ENCODE results near the gene ARSI.

The ARSI gene

DNA sequence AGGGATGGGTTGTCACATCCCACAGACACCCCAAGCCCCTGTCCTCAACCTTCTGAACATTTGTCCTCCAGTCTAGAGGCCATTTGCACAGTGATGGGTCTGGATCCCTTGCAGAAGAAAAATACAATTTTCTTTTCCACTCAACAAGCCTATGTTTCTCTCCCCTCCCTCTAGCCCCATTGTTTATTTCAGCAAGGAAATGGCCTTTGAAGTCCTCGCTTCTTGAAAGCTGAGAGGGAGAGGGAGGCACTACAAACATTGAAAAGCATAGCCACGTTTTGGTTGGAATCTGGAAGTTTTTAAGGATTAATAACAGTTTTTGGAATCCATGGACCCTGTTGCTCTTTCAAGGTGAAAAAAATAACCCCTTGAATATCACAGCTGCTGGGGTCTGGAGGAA lies 24.0 kb upstream of the ARSI start:
- DNase-seq = no peak

- no peak for DNase-seq
Observed at GRCh38 chr5:150325426-150325825, 22.7 kb upstream of the ARSI start.

DNA sequence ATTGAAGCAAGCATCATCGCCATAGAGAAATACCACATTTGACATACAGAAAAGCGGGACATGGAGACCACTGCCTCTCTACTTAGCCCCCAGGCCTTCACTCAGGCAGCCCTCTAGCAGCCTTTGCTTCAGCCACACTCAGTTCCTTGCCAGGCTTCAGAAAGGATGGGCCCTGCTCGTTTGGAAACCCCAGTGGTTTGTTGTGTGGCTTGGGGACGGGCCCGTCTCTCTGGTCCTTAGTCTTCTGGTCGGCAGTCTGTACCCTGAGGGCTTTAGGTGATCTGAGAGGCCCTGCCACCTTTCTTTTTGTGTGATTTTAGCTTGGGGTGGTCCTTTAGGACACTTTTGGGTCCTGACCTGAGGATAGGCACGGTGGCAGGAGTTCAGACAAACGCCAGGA lies 21.1 kb upstream of the ARSI start:
- no peak for DNase-seq

- no peak for DNase-seq
Observed at GRCh38 chr5:150323092-150323491, 20.4 kb upstream of the ARSI start.

- DNase-seq = no peak
Observed at GRCh38 chr5:150322202-150322601, 19.5 kb upstream of the ARSI start.

GRCh38 chr5:150321784-150322183 lies 19.1 kb upstream of the ARSI start:
- DNase-seq = no peak

DNA sequence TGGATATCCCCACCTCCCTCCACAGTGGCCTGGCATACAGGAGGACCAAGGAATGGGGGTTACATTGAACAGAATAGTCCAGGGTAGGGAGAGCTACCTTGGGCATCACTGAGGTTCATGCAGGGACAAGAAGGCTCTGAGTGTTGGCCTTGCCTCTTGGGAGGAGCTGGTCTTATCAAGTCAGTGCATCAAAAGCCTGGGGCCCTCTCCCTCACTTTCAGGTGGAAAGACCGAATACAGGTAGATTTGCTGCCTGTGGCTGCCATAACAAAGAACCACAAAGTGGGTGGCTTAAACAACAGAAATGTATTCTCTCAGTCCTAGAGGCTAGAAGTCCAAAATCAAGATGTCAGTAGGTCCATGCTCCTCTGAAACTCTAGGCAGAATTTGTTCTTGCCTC lies 18.5 kb upstream of the ARSI start:
- no peak for DNase-seq

- no peak for DNase-seq
Observed at GRCh38 chr5:150320044-150320613, 17.4 kb upstream of the ARSI start.

GRCh38 chr5:150319484-150319790 lies 16.7 kb upstream of the ARSI start:
- no peak for DNase-seq

DNA sequence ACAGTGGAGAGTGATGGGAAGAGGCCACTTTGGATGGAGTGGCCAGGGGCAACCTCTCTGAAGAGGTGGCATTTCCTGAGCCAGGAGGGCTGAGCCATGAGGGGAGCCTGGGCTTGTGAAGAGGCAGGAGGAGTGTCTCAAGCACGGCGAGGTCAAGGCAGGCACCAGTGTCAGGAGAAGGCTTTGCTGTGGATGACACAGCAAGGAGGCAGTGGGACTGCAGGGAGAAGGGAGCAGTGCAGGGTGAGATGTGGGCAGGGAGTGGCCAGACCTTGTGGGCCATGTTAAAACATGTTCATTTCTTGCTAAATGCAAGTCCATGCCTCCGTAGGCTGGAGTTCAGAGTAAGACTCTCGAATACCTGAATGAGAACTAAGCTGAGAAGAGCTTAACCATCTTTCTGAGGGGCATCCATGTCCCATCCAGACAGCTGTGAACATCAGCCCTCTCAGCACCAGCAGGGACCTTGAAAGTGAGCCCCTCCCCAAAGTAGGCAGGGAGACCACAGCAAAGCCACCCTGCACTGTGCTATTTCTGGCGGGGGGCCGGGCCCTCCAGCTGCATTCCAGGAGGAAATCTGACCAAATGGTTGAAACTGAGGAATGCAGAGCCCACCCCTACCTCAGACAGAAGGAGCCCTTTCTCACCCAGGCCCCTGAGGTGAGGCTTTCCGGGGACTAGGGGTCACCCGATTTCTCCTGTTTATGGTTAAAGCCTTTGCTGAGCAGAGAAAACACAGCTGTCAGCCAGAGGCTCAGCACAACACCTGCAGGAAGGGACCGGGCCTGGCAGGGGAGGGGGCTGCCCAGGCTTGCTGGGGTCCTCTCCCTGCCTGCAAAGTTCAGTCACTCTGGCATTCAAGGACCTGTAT lies 16.1 kb upstream of the ARSI start:
- DNase-seq = no peak

GRCh38 chr5:150317048-150318003 lies 14.6 kb upstream of the ARSI start:
- DNase-seq = no peak

DNA sequence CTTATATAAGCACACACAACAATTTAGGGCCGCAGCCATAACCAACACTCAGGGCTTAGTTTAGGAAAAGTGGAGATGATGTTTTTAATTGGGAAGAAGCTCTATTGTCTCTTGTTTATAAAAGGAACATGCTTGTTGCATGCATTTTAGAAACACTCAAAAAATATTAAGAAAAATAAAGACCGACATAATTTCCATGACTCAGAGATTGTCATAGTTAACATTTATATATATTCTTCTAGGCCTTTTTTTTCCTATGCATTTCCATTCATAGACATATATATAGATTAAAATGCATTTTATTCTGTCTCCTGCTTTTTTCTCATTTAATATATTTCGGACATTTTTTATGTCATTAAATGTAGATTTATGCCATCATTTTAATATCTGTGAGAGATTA lies 13.6 kb upstream of the ARSI start:
- no peak for DNase-seq

GRCh38 chr5:150315245-150315644 lies 12.5 kb upstream of the ARSI start:
- no peak for DNase-seq

- DNase-seq = no peak
Observed at GRCh38 chr5:150313921-150314716, 11.4 kb upstream of the ARSI start.

GRCh38 chr5:150313501-150313900 lies 10.8 kb upstream of the ARSI start:
- no peak for DNase-seq

DNA sequence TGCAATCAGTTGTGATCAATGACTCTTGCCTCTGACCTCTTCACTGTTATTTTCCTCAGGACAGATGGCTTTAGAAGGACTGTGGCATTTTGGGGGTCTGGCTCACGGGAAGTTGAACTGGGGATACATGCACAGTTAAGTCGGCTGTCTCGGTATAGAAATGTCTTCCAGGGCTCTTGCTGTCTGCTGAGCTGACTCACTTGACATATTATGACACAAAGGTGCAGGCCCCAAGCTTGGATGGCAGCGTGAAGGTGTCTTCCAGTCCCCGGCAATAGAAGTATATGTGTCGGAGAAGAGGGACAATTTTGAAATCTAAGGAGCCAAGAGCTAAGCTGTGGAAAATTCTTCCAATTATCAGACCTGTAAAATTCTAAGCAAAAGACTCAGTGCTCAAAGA lies 9.8 kb upstream of the ARSI start:
- DNase-seq = no peak

DNA sequence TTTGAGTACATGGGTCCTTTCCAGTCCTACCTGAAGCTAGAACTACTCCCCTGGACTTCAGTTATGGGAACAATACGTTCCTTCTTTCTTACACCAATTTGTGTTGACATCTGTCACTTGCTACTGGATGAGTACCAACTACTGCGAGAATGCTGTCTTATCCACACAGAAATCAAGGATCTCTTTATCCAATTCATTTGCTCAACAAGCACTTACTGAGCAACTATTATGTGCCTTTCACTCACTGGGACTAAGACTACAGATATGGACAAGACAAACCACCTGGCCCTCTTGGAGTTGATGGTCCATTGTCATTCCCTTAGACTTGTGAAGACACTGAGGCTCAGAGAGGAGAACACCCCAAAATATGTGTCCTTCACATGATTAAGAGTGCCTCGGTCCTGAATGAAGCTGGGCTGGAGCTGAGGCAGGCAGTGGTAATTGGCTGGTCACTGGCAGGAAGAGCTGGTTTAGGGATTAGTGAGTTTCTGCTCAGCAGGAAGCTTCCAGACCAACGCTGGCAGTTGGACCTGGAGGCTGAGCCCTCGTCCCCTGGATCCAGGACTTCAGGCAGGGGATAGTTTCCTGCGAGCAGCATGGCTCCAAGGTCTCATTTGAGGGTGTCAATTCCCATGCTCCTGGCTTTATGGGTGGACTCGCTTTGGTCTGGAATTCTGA lies 8.4 kb upstream of the ARSI start:
- no peak for DNase-seq

DNA sequence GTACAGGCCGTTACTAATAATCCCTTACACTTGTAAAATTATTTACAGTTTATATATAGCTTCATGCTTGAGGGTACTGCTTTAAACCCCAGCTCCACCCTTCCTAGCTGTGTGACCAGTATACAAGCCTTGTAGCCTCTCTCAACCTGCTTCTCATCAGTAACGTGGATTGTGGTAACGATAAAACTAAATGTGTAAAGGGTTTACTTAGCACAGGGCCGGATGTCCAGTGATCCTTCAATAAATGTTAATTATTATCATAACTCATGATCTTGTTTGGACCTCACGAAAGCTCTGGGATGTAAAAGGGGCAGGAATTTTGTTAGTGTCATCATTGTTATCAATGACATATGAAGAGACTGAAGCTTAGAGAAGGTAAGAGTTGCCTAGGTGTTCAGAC lies 7.5 kb upstream of the ARSI start:
- no peak for DNase-seq

GRCh38 chr5:150309886-150310239 lies 7.2 kb upstream of the ARSI start:
- DNase-seq = no peak

DNA sequence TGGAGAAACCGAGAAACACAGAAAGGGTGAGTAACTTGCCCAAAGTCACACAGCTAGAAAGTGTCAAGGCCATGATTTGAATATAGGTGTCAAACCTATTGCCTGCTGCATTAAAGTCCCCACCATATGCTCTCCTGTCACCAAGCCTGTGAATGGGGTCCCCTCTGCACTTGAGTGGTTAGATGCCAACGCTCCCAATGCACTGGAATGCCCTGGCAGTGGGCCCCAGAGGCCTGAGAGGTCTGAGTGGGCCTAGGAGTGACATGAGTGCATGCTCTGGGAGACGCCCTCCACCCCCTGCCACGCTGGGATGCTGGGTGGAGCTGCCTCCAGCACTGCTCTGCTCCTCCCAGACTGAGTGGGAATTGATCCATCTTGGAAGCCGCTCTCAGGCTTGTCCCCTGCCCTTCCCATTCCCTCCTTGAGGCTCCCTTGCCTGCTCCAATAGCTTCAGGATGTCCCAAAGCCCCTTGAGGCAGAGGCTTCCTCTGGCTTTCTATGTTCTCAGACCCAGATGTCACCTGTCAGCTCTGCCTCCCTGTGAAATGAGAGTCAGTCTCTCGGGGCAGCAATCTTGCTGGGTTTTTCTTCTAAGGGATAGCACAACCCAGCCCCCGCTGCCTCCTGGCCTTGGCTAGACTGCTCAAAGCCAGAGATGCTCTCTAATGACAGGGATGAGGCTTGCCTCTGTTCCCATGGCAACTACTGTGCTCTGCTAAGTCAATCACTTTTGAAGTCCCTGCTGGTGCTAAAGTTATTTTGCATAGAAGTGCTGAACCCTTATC lies 6.6 kb upstream of the ARSI start:
- DNase-seq = no peak

DNA sequence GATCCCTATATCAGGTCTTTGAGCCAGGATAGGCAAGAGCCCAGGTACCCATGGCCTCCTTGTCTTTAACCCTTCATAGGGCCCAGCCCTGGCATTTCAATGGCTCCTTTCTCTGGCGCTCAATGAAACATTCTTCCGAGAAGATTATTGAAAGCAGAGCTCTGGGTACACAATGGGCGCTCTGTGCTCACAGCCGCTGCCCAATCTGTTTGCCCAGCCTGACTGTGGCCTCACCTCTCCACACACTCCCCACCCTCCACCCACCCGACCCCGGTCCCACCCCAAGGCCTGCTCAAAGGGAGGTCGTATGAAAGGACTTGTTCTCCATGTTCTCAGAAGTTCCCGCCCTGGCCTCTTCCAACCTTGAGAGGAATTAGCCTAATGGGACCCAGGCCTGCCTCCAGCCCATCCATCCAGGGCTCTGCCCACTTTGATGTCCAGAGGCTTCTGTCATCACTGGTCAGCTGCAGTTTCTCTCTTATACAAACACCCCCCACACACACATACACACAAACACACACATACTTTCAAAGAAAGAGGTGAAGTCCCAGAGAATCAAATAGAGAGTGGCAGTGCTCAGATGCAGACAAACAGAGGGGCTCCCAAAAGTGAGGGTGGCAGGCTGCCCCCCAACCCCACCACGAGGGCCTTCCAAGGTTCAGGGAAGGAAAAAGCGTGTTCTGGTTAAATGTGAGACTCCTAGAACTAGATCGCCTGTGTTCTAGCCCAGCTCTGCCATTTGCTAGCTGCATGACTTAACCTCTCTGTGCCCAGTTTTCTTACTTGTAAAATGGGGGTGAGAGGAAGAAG lies 5.1 kb upstream of the ARSI start:
- DNase-seq = no peak
